ENCODE results near the gene ACAP3.
"Not testable (repeated sequence)": the region's sequence is repeated elsewhere in the genome, so short reads cannot be mapped to it uniquely, and the experiment has no call there.

Gene ACAP3

GRCh38 chr1:1262758-1263157, 45.0 kb downstream of the ACAP3 start:
- no peak for DNase-seq (ENCODE audit: low read depth)

- DNase-seq (ENCODE audit: low read depth) = no peak
These were observed 45.7 kb downstream of the ACAP3 start for GRCh38 chr1:1262071-1262470.

GRCh38 chr1:1260843-1261560, 46.7 kb downstream of the ACAP3 start:
- DNase-seq (ENCODE audit: low read depth) = no peak

- DNase-seq (ENCODE audit: low read depth) = no peak
These were observed 47.7 kb downstream of the ACAP3 start for GRCh38 chr1:1259951-1260600.

- no peak for DNase-seq (ENCODE audit: low read depth)
These were observed 48.2 kb downstream of the ACAP3 start for GRCh38 chr1:1259540-1259939.

- no peak for DNase-seq (ENCODE audit: low read depth)
These were observed 48.6 kb downstream of the ACAP3 start for GRCh38 chr1:1259119-1259488.

- no peak for DNase-seq (ENCODE audit: low read depth)
These were observed 50.5 kb downstream of the ACAP3 start for GRCh38 chr1:1256956-1257871.

- DNase-seq (ENCODE audit: low read depth) = no peak
These were observed 52.1 kb downstream of the ACAP3 start for GRCh38 chr1:1255611-1256010.

GRCh38 chr1:1255078-1255477, 52.7 kb downstream of the ACAP3 start:
- no peak for DNase-seq (ENCODE audit: low read depth)

GRCh38 chr1:1254667-1254998, 53.1 kb downstream of the ACAP3 start:
- no peak for DNase-seq (ENCODE audit: low read depth)

- no peak for DNase-seq (ENCODE audit: low read depth)
These were observed 53.6 kb downstream of the ACAP3 start for GRCh38 chr1:1253972-1254666.

- DNase-seq (ENCODE audit: low read depth) = no peak
These were observed 54.4 kb downstream of the ACAP3 start for GRCh38 chr1:1253314-1253713.

- no peak for DNase-seq (ENCODE audit: low read depth)
These were observed 56.9 kb downstream of the ACAP3 start for GRCh38 chr1:1250786-1251284.

GRCh38 chr1:1248009-1248913, 59.5 kb downstream of the ACAP3 start:
- DNase-seq (ENCODE audit: low read depth) = not testable (repeated sequence)

GRCh38 chr1:1247341-1247913, 60.3 kb downstream of the ACAP3 start:
- no peak for DNase-seq (ENCODE audit: low read depth)

- DNase-seq (ENCODE audit: low read depth) = no peak
These were observed 61.0 kb downstream of the ACAP3 start, which contains the start of gene C1QTNF12 for GRCh38 chr1:1246577-1247340. C1QTNF12 (minus strand) TSS chr1:1246722; CDS start chr1:1246690, 32 bp downstream.

GRCh38 chr1:1245817-1246576, 61.7 kb downstream of the ACAP3 start:
- DNase-seq (ENCODE audit: low read depth) = no peak

- DNase-seq (ENCODE audit: low read depth) = no peak
These were observed 62.4 kb downstream of the ACAP3 start for GRCh38 chr1:1245178-1245816.

Data from ELR (cell line).